ENCODE results near the gene POLR1A. TPM values are rescaled to one million over a fixed set of nuclear protein-coding genes. Genes with fewer than 3 reads are reported as not detected.

Gene POLR1A
- total and polyA plus RNA-seq, 8 donors = 1.4 to 36.2 (median 5.5) TPM

DNA sequence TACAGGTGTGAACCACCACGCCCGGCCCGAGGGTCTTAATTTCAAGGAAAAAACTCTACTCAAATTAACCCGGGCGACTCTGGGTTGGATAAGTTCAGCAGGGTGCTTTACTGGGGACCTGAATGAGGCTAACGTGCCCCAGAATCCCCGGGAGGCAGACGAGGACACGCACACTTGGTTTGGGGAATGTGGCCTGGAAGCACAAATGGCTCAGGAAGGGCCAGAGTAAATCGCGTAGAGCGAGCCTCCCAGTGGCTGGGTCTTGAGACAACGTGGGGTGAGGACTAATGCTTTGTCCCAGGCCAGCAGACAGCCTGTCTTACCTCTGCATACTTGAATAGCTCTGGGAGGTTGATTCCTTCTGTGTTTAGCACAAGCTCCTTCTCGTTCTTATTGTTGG, 75.8 kb downstream of the POLR1A start:
- Histone ChIP-seq H3K4me1 (peaks cover 0 to 13% (median 2%) of the 10 kb centered on the region in 4 donors), H3K27me3 (no peaks in the 10 kb centered on the region), H3K36me3 (peaks cover 71 to 100% (median 95%) of the 10 kb centered on the region in 4 donors), H3K27ac (no peak overlapping the region), H3K4me3 (no peak overlapping the region), H3K9me3 (no peaks in the 10 kb centered on the region)
- no peak for DNase-seq
- WGBS, 5 donors = 93 to 96% (median 94%) methylated on average over 14 of the region's 14 CpGs
- intact Hi-C loops (cut with DNase I; ENCODE audit: low total_unique reads) = loop anchor here (10.0 kb wide), 1 partner anchor 145 kb away; the partner anchor contains the start of gene ST3GAL5
- TF ChIP-seq EP300 (IDR thresholded peaks at IDR 0.05) (no peak), POLR2AphosphoS5 (IDR thresholded peaks at IDR 0.05) (no peak), POLR2A (IDR thresholded peaks at IDR 0.05) (no peak)
- TF ChIP-seq, protein P1, sequence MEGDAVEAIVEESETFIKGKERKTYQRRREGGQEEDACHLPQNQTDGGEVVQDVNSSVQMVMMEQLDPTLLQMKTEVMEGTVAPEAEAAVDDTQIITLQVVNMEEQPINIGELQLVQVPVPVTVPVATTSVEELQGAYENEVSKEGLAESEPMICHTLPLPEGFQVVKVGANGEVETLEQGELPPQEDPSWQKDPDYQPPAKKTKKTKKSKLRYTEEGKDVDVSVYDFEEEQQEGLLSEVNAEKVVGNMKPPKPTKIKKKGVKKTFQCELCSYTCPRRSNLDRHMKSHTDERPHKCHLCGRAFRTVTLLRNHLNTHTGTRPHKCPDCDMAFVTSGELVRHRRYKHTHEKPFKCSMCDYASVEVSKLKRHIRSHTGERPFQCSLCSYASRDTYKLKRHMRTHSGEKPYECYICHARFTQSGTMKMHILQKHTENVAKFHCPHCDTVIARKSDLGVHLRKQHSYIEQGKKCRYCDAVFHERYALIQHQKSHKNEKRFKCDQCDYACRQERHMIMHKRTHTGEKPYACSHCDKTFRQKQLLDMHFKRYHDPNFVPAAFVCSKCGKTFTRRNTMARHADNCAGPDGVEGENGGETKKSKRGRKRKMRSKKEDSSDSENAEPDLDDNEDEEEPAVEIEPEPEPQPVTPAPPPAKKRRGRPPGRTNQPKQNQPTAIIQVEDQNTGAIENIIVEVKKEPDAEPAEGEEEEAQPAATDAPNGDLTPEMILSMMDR (IDR thresholded peaks at IDR 0.05) = no peak

DNA sequence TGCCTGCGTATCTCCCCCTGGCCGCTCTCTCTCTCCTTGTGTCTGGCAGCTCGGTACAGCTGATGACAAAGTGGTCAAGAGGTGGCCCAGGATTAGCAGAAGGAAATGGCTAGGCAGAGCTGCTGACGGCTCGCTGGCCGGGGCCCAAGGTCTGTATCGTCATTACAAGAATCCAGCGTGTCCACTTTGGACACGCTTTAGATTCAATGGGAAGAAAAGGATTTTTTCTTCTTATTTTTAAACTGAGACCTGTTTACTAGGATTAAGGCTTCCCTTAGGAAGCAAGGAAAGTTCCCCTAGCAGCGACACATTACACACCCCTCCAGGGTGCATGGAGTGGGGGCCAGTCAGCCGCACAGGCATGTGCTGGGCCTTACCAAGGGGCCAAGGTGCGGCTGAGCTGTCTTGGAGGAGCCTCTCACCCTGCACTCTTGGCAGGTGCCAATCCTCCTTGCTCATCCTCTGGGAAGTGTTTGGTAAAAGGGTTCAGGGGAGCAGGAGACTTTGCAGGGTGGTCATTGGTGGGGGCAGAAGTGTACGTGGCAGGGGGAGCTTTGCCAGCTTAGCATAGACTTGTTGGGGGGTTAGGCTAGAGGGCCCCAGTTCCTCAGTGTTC, 76.8 kb downstream of the POLR1A start:
- Histone ChIP-seq H3K27ac (peak overlapping the region in 2 of 5 donors; percentile 7 to 69), H3K27me3 (no peaks in the 10 kb centered on the region), H3K4me1 (peaks cover 0 to 8% (median 0%) of the 10 kb centered on the region in 4 donors), H3K4me3 (no peak overlapping the region), H3K9me3 (no peaks in the 10 kb centered on the region), H3K36me3 (peaks cover 71 to 100% (median 90%) of the 10 kb centered on the region in 4 donors)
- TF ChIP-seq, protein P1 (IDR thresholded peaks at IDR 0.05) = no peak
- peak in 1 of 3 donors; percentile 4 for TF ChIP-seq POLR2AphosphoS5 (IDR thresholded peaks at IDR 0.05)
- intact Hi-C loops (cut with DNase I; ENCODE audit: low total_unique reads) = no loop called here
- DNase-seq = peak in 1 of 2 donors; percentile 51
- WGBS, 5 donors = 72 to 85% (median 83%) methylated on average over 13 of the region's 13 CpGs

DNA sequence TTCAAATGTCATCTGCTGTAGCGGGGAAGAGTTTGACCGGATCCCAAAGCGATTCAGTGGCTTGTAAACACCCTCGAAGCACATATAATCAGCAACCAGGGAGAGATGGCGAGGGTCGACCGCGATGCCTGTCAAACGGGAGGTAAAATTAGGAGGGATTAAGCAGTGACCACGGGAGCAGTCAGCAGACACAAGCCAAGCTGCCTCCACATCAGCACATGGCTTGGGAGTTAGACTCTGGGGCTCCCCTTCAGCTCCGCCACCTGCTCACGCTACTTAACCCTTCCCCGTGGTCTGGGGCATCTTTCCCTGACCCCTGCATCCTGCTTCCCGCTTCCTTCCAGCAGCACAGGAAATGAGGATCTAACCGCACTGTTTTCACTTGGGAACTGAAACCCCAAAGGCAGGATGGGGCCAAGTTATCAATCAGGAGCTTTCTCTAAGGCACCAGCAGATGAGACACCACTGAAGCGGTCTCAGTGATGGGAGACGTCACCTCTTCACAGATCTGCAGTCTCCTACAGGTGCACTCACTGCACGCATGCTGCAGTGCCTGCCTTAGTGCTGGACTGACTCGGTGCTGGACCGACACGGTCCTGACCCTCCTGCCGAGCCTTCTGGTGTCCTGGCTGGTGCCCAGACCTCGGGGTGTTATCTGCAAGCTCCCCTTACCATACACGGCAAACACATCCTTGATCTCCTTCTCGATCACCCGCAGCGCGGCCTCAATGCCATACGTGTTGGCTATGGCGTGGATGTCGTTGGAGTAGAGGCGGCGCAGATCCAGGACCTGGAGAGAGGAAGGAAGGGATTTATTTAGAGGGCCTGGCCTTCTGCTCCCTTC, 77.5 kb downstream of the POLR1A start:
- intact Hi-C loops (cut with DNase I; ENCODE audit: low total_unique reads) = no loop called here
- Histone ChIP-seq H3K4me3 (no peak overlapping the region), H3K27ac (peak overlapping the region in 2 of 5 donors; percentile 7 to 46), H3K4me1 (peaks cover 0 to 8% (median 0%) of the 10 kb centered on the region in 4 donors), H3K36me3 (peaks cover 63 to 93% (median 83%) of the 10 kb centered on the region in 4 donors), H3K9me3 (no peaks in the 10 kb centered on the region), H3K27me3 (no peaks in the 10 kb centered on the region)
- 75 to 87% (median 84%) methylated on average over 33 of the region's 33 CpGs for WGBS, 5 donors
- TF ChIP-seq POLR2AphosphoS5 (IDR thresholded peaks at IDR 0.05) = no peak
- TF ChIP-seq, protein P1 (IDR thresholded peaks at IDR 0.05) = no peak
- no peak for TF ChIP-seq EP300 (IDR thresholded peaks at IDR 0.05)
- no peak for TF ChIP-seq POLR2A (IDR thresholded peaks at IDR 0.05)
- no peak for DNase-seq

DNA sequence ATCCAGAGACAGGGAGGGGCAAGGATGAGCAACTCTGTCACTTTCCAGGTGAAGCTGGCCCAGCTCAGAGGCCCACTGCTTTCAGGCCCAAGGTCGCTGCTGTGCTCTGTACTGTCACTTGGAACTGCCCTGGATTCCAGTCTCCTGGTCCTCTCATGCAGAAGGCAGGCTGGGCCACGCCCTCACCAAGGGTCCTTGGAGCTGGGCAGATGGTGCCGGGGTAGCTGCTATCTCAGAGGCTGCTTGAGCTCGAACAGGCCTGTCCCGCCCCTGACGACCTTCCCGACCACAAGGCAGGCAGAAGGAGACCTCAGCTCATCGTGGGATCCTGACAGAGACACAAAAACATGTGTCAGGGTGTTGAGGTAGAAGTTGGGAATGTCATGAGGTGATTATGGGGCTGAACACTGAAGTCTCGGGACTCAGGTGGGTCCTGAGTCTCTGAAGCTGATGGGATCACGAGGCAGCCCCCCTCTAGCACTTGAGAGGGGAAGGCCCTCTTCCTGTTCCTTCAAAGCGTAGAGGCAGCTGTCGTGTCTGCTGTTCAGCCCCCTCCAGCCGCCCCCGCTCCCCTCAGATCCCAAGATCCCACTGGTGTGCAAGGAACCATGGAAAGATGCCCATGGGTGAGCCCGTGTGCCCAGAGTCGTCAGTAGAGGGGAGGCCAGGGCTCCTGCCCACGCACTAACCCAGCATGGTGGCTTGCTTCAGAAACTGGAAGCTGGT, 78.3 kb downstream of the POLR1A start:
- no peak overlapping the region for H3K4me3 ChIP-seq
- peaks cover 56 to 85% (median 75%) of the 10 kb centered on the region in 4 donors for H3K36me3 ChIP-seq
- intact Hi-C loops (cut with DNase I; ENCODE audit: low total_unique reads) = no loop called here
- peaks cover 0 to 8% (median 0%) of the 10 kb centered on the region in 4 donors for H3K4me1 ChIP-seq
- TF ChIP-seq POLR2A (IDR thresholded peaks at IDR 0.05) = no peak
- TF ChIP-seq, protein P1 (IDR thresholded peaks at IDR 0.05) = no peak
- TF ChIP-seq EP300 (IDR thresholded peaks at IDR 0.05) = no peak
- no peak for TF ChIP-seq POLR2AphosphoS5 (IDR thresholded peaks at IDR 0.05)
- 91 to 94% (median 91%) methylated on average over 16 to 17 of the region's 17 CpGs for WGBS, 5 donors
- no peak for DNase-seq
- no peaks in the 10 kb centered on the region for H3K9me3 ChIP-seq
- H3K27ac ChIP-seq = peak overlapping the region in 2 of 5 donors; percentile 12 to 46
- no peaks in the 10 kb centered on the region for H3K27me3 ChIP-seq
